Thyroid gland (tissue), 4 donors: Measurements from ENCODE around the gene SERHL2. TPM values are rescaled to one million over a fixed set of nuclear protein-coding genes. Genes with fewer than 3 reads are reported as not detected.
A peak's percentile ranks its signal among the peaks of the same experiment; 100 is the strongest.

Experiments
- DNase-seq, 2 donors: peaks; one replicate each; pipeline ENCODE4 v3.0.0-alpha.2; 2019
- H3K27ac ChIP-seq, 3 donors: fragments of 200-600 bp; sonication (generic); 1 replicate in 2 of 3; 2 replicates in 1 of 3; pipeline ENCODE4 v1.5.1; 2016 to 2019; ENCODE audit warnings: mild to moderate bottlenecking in 1 of 3, moderate library complexity in 1 of 3
- H3K27me3 ChIP-seq: fragments of 200-600 bp; sonication (generic); one replicate; pipeline ENCODE4 v1.5.1; 2019
- H3K36me3 ChIP-seq, 2 donors: fragments of 200-600 bp; sonication (generic); one replicate each; pipeline ENCODE4 v1.5.1; 2016 to 2019
- H3K4me1 ChIP-seq, 2 donors: fragments of 200-600 bp; sonication (generic); one replicate each; pipeline ENCODE4 v1.5.1; 2017 to 2019
- H3K4me3 ChIP-seq, 3 donors: fragments of 200-600 bp; sonication (generic); replicated peaks in 1 of 3; 1 replicate in 2 of 3; 2 replicates in 1 of 3; pipeline ENCODE4 v1.5.1; 2016; ENCODE audit warnings: mild to moderate bottlenecking in 1 of 3
- H3K9me3 ChIP-seq: fragments of 200-600 bp; sonication (generic); one replicate; pipeline ENCODE4 v1.5.1; 2017
- CTCF ChIP-seq, 6 experiments: fragments of 200-600 bp in 3 of 6; fragments of 450-650 bp in 3 of 6; sonication (generic) in 3 of 6; IDR thresholded peaks; one replicate each; pipeline ENCODE4 v1.5.1; 2016 to 2019; ENCODE audit warnings: antibody characterized with exemption in 6 of 6, mild to moderate bottlenecking in 2 of 6, inconsistent platforms in 1 of 6, moderate library complexity in 1 of 6
- POLR2A ChIP-seq, 2 donors: fragments of 450-650 bp; IDR thresholded peaks; one replicate each; pipeline ENCODE4 v1.6.1; 2017; ENCODE audit warnings: antibody characterized with exemption in 2 of 2, mild to moderate bottlenecking in 2 of 2, moderate library complexity in 1 of 2
- WGBS, 2 donors: methylation state at CpG; one replicate each; pipeline ENCODE4 v1.1.5; 2017; 5-methylcytosine and 5-hydroxymethylcytosine counted together
- intact Hi-C: fragments of 100-400 bp; cut with DNase I; formaldehyde crosslinking; loops from one replicate; pipeline ENCODE4 v1.15.1; 2023
- total RNA-seq, 4 donors: library from RNA; depleted of rRNA; stranded (reverse); fragments of >200 nt; gene quantifications; one replicate each; pipeline ENCODE4 v1.2.3, GENCODE V29; 2016

SERHL2 gene
- total RNA-seq, 4 donors from 2014 or later, result 0.83 to 5.1 (median 3.1) TPM; not detected in 1

- H3K27me3 ChIP-seq, result no peaks in the 10 kb centered on the region
- 74 to 76% methylated on average over 5 of the region's 5 CpGs for WGBS, 2 donors
- intact Hi-C loops, result no loop called here
- no peak for DNase-seq
- no peaks in the 10 kb centered on the region for H3K9me3 ChIP-seq
- H3K4me1 ChIP-seq, result peaks cover 66 to 83% of the 10 kb centered on the region in 2 donors
- TF ChIP-seq POLR2A (IDR thresholded peaks at IDR 0.05) (no peak), CTCF (IDR thresholded peaks at IDR 0.05) (no peak)
- H3K36me3 ChIP-seq, result no peaks in the 10 kb centered on the region
- H3K27ac ChIP-seq, result peak overlapping the region; percentile 14 to 86 (median 67)
- no peak overlapping the region for H3K4me3 ChIP-seq
Observed at GRCh38 chr22:42610186-42610585, 56.4 kb downstream of the SERHL2 start.

- no peaks in the 10 kb centered on the region for H3K36me3 ChIP-seq
- H3K9me3 ChIP-seq, result no peaks in the 10 kb centered on the region
- TF ChIP-seq POLR2A (IDR thresholded peaks at IDR 0.05) (no peak), CTCF (IDR thresholded peaks at IDR 0.05) (no peak)
- WGBS, 2 donors, result 86 to 88% methylated on average over 1 of the region's 1 CpG
- H3K27ac ChIP-seq, result no peak overlapping the region
- DNase-seq, result no peak
- intact Hi-C loops, result no loop called here
- H3K4me3 ChIP-seq, result no peak overlapping the region
- peaks cover 60 to 83% of the 10 kb centered on the region in 2 donors for H3K4me1 ChIP-seq
- no peaks in the 10 kb centered on the region for H3K27me3 ChIP-seq
Observed at GRCh38 chr22:42611051-42611450, 57.3 kb downstream of the SERHL2 start.

GRCh38 chr22:42612336-42612735, 58.6 kb downstream of the SERHL2 start:
- H3K4me1 ChIP-seq, result peaks cover 51 to 75% of the 10 kb centered on the region in 2 donors
- WGBS, 2 donors, result 88 to 92% methylated on average over 11 of the region's 11 CpGs
- no peaks in the 10 kb centered on the region for H3K9me3 ChIP-seq
- H3K4me3 ChIP-seq, result no peak overlapping the region
- no peaks in the 10 kb centered on the region for H3K27me3 ChIP-seq
- H3K36me3 ChIP-seq, result no peaks in the 10 kb centered on the region
- DNase-seq, result no peak
- H3K27ac ChIP-seq, result peak overlapping the region in 1 of 3 donors; percentile 7
- intact Hi-C loops, result no loop called here
- TF ChIP-seq CTCF (IDR thresholded peaks at IDR 0.05) (no peak), POLR2A (IDR thresholded peaks at IDR 0.05) (no peak)

GRCh38 chr22:42613872-42614301, 60.1 kb downstream of the SERHL2 start:
- 0 to 1% methylated on average over 10 of the region's 10 CpGs for WGBS, 2 donors
- H3K27me3 ChIP-seq, result no peaks in the 10 kb centered on the region
- peaks cover 43 to 61% of the 10 kb centered on the region in 2 donors for H3K4me1 ChIP-seq
- no peak for TF ChIP-seq CTCF (IDR thresholded peaks at IDR 0.05)
- no peak for TF ChIP-seq POLR2A (IDR thresholded peaks at IDR 0.05)
- H3K36me3 ChIP-seq, result no peaks in the 10 kb centered on the region
- no peak for DNase-seq
- intact Hi-C loops, result no loop called here
- H3K27ac ChIP-seq, result peak overlapping the region; percentile 96 to 97 (median 96)
- H3K4me3 ChIP-seq, result peak overlapping the region; percentile 73 to 83 (median 79)
- H3K9me3 ChIP-seq, result no peaks in the 10 kb centered on the region

- peak within 1 kb of the TSS; percentile 96 to 97 (median 96) for H3K27ac ChIP-seq
- intact Hi-C loops, result no loop called here
- TF ChIP-seq POLR2A (IDR thresholded peaks at IDR 0.05), result peak; percentile 76 to 84
- peak in 1 of 6 experiments; percentile 10 for TF ChIP-seq CTCF (IDR thresholded peaks at IDR 0.05)
- H3K36me3 ChIP-seq, result peaks cover 0 to 6% of the 10 kb centered on the region in 2 donors
- WGBS, 2 donors, result 0% methylated on average over 37 to 40 of the region's 85 CpGs
- no peaks in the 10 kb centered on the region for H3K9me3 ChIP-seq
- peak within 1 kb of the TSS; percentile 73 to 83 (median 79) for H3K4me3 ChIP-seq
- H3K4me1 ChIP-seq, result peaks cover 37 to 55% of the 10 kb centered on the region in 2 donors
- peak; percentile 99 for DNase-seq
- H3K27me3 ChIP-seq, result no peaks in the 10 kb centered on the region
Observed at GRCh38 chr22:42614312-42615091, 60.7 kb downstream of the SERHL2 start, which contains the start of gene POLDIP3. Gene POLDIP3 (minus strand): TSS chr22:42614883. CDS start chr22:42614857, 26 bp downstream.
